Lower lobe of right lung (tissue), 2 donors: ENCODE data around the gene GALT. TPM values are rescaled to one million over a fixed set of nuclear protein-coding genes. Genes with fewer than 3 reads are reported as not detected.

ENCODE experiments used
- ATAC-seq, 2 donors: fragments of 200-7000 bp; cut with Tn5 transposase; one replicate each; pipeline ENCODE4 v1.9.1; 2020 to 2022; ENCODE audit warnings: mild to moderate bottlenecking in 2 of 2, moderate library complexity in 2 of 2
- DNase-seq: peaks from one replicate; pipeline ENCODE4 v3.0.0-alpha.2; 2020
- H3K27ac ChIP-seq: fragments of 200-600 bp; one replicate; pipeline ENCODE4 v1.8.0; 2022
- H3K27me3 ChIP-seq: fragments of 200-600 bp; one replicate; pipeline ENCODE4 v1.8.0; 2022; ENCODE audit warnings: low read depth
- H3K36me3 ChIP-seq: fragments of 200-600 bp; one replicate; pipeline ENCODE4 v1.8.0; 2022; ENCODE audit warnings: mild to moderate bottlenecking
- H3K4me1 ChIP-seq: fragments of 200-600 bp; one replicate; pipeline ENCODE4 v1.8.0; 2022
- H3K4me3 ChIP-seq: fragments of 200-600 bp; one replicate; pipeline ENCODE4 v1.8.0; 2022; ENCODE audit warnings: mild to moderate bottlenecking
- H3K9me3 ChIP-seq: fragments of 200-600 bp; one replicate; pipeline ENCODE4 v1.8.0; 2022
- CTCF ChIP-seq: fragments of 200-600 bp; IDR thresholded peaks from one replicate; pipeline ENCODE4 v1.8.0; 2022; ENCODE audit warnings: antibody characterized with exemption, mild to moderate bottlenecking
- intact Hi-C: fragments of 100-400 bp; cut with DNase I; formaldehyde crosslinking; loops from one replicate; pipeline ENCODE4 v1.11.0; 2022
- total RNA-seq: library from RNA; stranded (reverse); fragmentation: NEBNext Ultra II Directional; extraction: Animal tissue kit (Norgen Biotek cat#: 25700); gene quantifications from one replicate; pipeline ENCODE4 v1.2.1, GENCODE V29; 2021
- donor health status: DM: no; HTN: yes; CAD: no; lungs with severe emphysema.

Gene GALT
- total RNA-seq, 1 donor from 2014 or later: 51.3 TPM

- ATAC-seq (no peak), DNase-seq (no peak)
- intact Hi-C loops: no loop called here
- Histone ChIP-seq H3K9me3 (no peaks in the 10 kb centered on the region), H3K27ac (no peak overlapping the region), H3K27me3 (no peaks in the 10 kb centered on the region), H3K36me3 (no peaks in the 10 kb centered on the region), H3K4me1 (peaks cover 5% of the 10 kb centered on the region), H3K4me3 (no peak overlapping the region)
- TF ChIP-seq CTCF: no peak
Observed at GRCh38 chr9:34687276-34688030, 41.0 kb downstream of the GALT start.

- intact Hi-C loops: no loop called here
- DNase-seq (no peak), ATAC-seq (no peak)
- H3K4me3 ChIP-seq: no peak overlapping the region
- H3K4me1 ChIP-seq: peaks cover 5% of the 10 kb centered on the region
- no peaks in the 10 kb centered on the region for H3K9me3 ChIP-seq
- TF ChIP-seq CTCF: no peak
- no peaks in the 10 kb centered on the region for H3K27me3 ChIP-seq
- H3K36me3 ChIP-seq: no peaks in the 10 kb centered on the region
- no peak overlapping the region for H3K27ac ChIP-seq
Observed at GRCh38 chr9:34688329-34689115, 42.0 kb downstream of the GALT start.

GRCh38 chr9:34689116-34689470, 42.6 kb downstream of the GALT start:
- no peak overlapping the region for H3K27ac ChIP-seq
- ATAC-seq (no peak), DNase-seq (no peak)
- H3K4me1 ChIP-seq: peaks cover 5% of the 10 kb centered on the region
- intact Hi-C loops: no loop called here
- no peak for TF ChIP-seq CTCF
- H3K9me3 ChIP-seq: no peaks in the 10 kb centered on the region
- no peaks in the 10 kb centered on the region for H3K36me3 ChIP-seq
- H3K4me3 ChIP-seq: no peak overlapping the region
- no peaks in the 10 kb centered on the region for H3K27me3 ChIP-seq

- H3K27me3 ChIP-seq: no peaks in the 10 kb centered on the region
- no peak for TF ChIP-seq CTCF
Observed at GRCh38 chr9:34689512-34689911, 43.0 kb downstream of the GALT start.

GRCh38 chr9:34690983-34691935, 44.8 kb downstream of the GALT start, which contains the start of gene CCL19:
TSS of gene CCL19 (minus strand) at chr9:34691276. CDS start at chr9:34691139, 137 bp downstream.
- Histone ChIP-seq H3K9me3 (no peaks in the 10 kb centered on the region), H3K4me3 (no peak within 1 kb of the TSS), H3K4me1 (peaks cover 5% of the 10 kb centered on the region), H3K27ac (no peak within 1 kb of the TSS), H3K27me3 (no peaks in the 10 kb centered on the region), H3K36me3 (no peaks in the 10 kb centered on the region)
- no peak for TF ChIP-seq CTCF
- DNase-seq: no peak
- intact Hi-C loops: no loop called here
- ATAC-seq: no peak

More at GRCh38 chr9:34689512-34689911, 43.0 kb downstream of the GALT start:
- DNase-seq (no peak), ATAC-seq (no peak)
- intact Hi-C loops: no loop called here
- H3K9me3 ChIP-seq: no peaks in the 10 kb centered on the region
- H3K36me3 ChIP-seq: no peaks in the 10 kb centered on the region
- H3K27ac ChIP-seq: no peak overlapping the region
- H3K4me3 ChIP-seq: no peak overlapping the region
- H3K4me1 ChIP-seq: peaks cover 5% of the 10 kb centered on the region
